Activated T-helper 2 cell treated with anti-CD3 and anti-CD28 coated beads, Interferon-gamma antibody, Interleukin-2, Interleukin-4, amounts not matched to agents 10 μg/mL and 5 μg/mL and 100 μg/mL, durations not matched to agents 14 hours and 24 hours and 36 hours (primary cell): Measurements from ENCODE around the gene UBAP2. TPM values are rescaled to one million over a fixed set of nuclear protein-coding genes. Genes with fewer than 3 reads are reported as not detected.
A peak's percentile ranks its signal among the peaks of the same experiment; 100 is the strongest.
"Not testable (repeated sequence)": the region's sequence is repeated elsewhere in the genome, so short reads cannot be mapped to it uniquely, and the experiment has no call there.

Experiments
- DNase-seq: peaks from one replicate; pipeline ENCODE4 v3.0.0; 2021; ENCODE audit warnings: low spot score
- H3K27ac Mint-ChIP-seq: one replicate; pipeline ENCODE4 v1.8.0; 2021; ENCODE audit warnings: mixed read lengths
- H3K27me3 Mint-ChIP-seq: one replicate; pipeline ENCODE4 v1.8.0; 2021; ENCODE audit warnings: low read depth, mixed read lengths
- H3K36me3 Mint-ChIP-seq: one replicate; pipeline ENCODE4 v1.8.0; 2021; ENCODE audit warnings: low read depth, mixed read lengths
- H3K4me1 Mint-ChIP-seq: one replicate; pipeline ENCODE4 v1.8.0; 2021; ENCODE audit warnings: low read depth, mixed read lengths
- H3K4me3 Mint-ChIP-seq: one replicate; pipeline ENCODE4 v1.8.0; 2021; ENCODE audit warnings: low read depth, mild to moderate bottlenecking, moderate library complexity, mixed read lengths
- H3K9me3 Mint-ChIP-seq: one replicate; pipeline ENCODE4 v1.8.0; 2021; ENCODE audit warnings: mixed read lengths
- intact Hi-C: fragments of 100-400 bp; cut with micrococcal nuclease; formaldehyde crosslinking; loops from one replicate; pipeline ENCODE4 v1.15.1; 2023
- total RNA-seq: library from RNA; stranded (reverse); gene quantifications from 2 replicates; pipeline ENCODE4 v1.2.3, GENCODE V29; 2022

Gene UBAP2
- total RNA-seq, 1 donor from 2014 or later, result 52.8 TPM

GRCh38 chr9:34042074-34042473 lies 6.6 kb downstream of the UBAP2 start:
- H3K9me3 Mint-ChIP-seq, H3K27ac Mint-ChIP-seq, H3K4me3 Mint-ChIP-seq, DNase-seq, intact Hi-C loops, H3K27me3 Mint-ChIP-seq: not testable (repeated sequence)
- H3K36me3 Mint-ChIP-seq, result peaks cover 40% of the 10 kb centered on the region
- peaks cover 13% of the 10 kb centered on the region for H3K4me1 Mint-ChIP-seq

DNA sequence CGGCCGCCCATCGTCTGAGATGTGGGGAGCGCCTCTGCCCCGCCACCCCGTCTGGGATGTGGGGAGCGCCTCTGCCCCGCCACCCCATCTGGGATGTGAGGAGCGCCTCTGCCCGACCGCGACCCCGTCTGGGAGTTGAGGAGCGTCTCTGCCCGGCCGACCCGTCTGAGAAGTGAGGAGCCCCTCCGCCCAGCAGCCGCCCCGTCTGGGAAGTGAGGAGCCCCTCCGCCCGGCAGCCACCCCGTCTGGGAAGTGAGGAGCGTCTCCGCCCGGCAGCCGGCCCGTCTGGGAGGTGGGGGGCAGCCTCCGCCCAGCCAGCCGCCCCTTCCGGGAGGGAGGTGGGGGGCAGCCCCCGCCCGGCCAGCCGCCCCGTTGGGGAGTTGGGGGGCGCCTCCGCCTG lies 9.8 kb downstream of the UBAP2 start:
- H3K4me3 Mint-ChIP-seq, intact Hi-C loops, H3K27ac Mint-ChIP-seq, DNase-seq, H3K27me3 Mint-ChIP-seq, H3K9me3 Mint-ChIP-seq: not testable (repeated sequence)
- Mint-ChIP-seq H3K36me3 (peaks cover 41% of the 10 kb centered on the region), H3K4me1 (peaks cover 12% of the 10 kb centered on the region)

GRCh38 chr9:34037626-34038025 lies 11.1 kb downstream of the UBAP2 start:
- Mint-ChIP-seq H3K36me3 (peaks cover 43% of the 10 kb centered on the region), H3K27ac (no peak overlapping the region), H3K4me1 (peaks cover 12% of the 10 kb centered on the region), H3K4me3 (no peak overlapping the region), H3K27me3 (no peaks in the 10 kb centered on the region), H3K9me3 (no peaks in the 10 kb centered on the region)
- no peak for DNase-seq
- intact Hi-C loops, result no loop called here

GRCh38 chr9:34036625-34037024 lies 12.1 kb downstream of the UBAP2 start:
- no peak overlapping the region for H3K27ac Mint-ChIP-seq
- H3K4me1 Mint-ChIP-seq, result peaks cover 12% of the 10 kb centered on the region
- no peak overlapping the region for H3K4me3 Mint-ChIP-seq
- no peak for DNase-seq
- intact Hi-C loops, result no loop called here
- peaks cover 40% of the 10 kb centered on the region for H3K36me3 Mint-ChIP-seq
- H3K27me3 Mint-ChIP-seq, result no peaks in the 10 kb centered on the region
- H3K9me3 Mint-ChIP-seq, result no peaks in the 10 kb centered on the region

DNA sequence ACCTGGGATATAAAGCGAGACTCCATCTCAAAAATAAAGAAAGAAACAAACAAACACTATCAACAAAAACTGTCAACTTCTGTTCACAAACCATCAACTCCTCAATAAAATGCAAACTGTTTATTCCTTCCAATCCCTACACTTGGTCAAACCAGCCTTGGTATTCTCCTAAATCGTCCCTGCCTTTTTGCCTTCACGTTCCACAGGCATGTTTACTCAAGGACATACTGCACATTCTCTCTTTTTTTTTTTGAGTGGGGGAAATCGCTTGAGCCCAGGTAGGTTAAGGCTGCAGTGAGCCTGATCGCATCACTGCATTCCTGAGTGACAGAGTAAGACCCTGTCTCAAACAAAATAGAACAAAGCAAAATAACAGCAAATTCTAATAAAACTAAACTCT lies 13.0 kb downstream of the UBAP2 start:
- Mint-ChIP-seq H3K27me3 (no peaks in the 10 kb centered on the region), H3K4me3 (no peak overlapping the region), H3K36me3 (peaks cover 43% of the 10 kb centered on the region), H3K9me3 (no peaks in the 10 kb centered on the region), H3K4me1 (peaks cover 12% of the 10 kb centered on the region), H3K27ac (no peak overlapping the region)
- intact Hi-C loops, result no loop called here
- DNase-seq, result no peak

GRCh38 chr9:34034698-34035065 lies 14.0 kb downstream of the UBAP2 start:
- Mint-ChIP-seq H3K27me3 (no peaks in the 10 kb centered on the region), H3K36me3 (peaks cover 40% of the 10 kb centered on the region), H3K9me3 (no peaks in the 10 kb centered on the region), H3K4me3 (no peak overlapping the region), H3K4me1 (peaks cover 12% of the 10 kb centered on the region), H3K27ac (peak overlapping the region; percentile 58)
- intact Hi-C loops, result no loop called here
- DNase-seq, result no peak

- Mint-ChIP-seq H3K4me1 (peaks cover 12% of the 10 kb centered on the region), H3K36me3 (peaks cover 36% of the 10 kb centered on the region), H3K27me3 (no peaks in the 10 kb centered on the region), H3K9me3 (no peaks in the 10 kb centered on the region), H3K4me3 (no peak overlapping the region), H3K27ac (no peak overlapping the region)
- no peak for DNase-seq
- intact Hi-C loops, result no loop called here
These were observed 16.1 kb downstream of the UBAP2 start for GRCh38 chr9:34032631-34033030.

DNA sequence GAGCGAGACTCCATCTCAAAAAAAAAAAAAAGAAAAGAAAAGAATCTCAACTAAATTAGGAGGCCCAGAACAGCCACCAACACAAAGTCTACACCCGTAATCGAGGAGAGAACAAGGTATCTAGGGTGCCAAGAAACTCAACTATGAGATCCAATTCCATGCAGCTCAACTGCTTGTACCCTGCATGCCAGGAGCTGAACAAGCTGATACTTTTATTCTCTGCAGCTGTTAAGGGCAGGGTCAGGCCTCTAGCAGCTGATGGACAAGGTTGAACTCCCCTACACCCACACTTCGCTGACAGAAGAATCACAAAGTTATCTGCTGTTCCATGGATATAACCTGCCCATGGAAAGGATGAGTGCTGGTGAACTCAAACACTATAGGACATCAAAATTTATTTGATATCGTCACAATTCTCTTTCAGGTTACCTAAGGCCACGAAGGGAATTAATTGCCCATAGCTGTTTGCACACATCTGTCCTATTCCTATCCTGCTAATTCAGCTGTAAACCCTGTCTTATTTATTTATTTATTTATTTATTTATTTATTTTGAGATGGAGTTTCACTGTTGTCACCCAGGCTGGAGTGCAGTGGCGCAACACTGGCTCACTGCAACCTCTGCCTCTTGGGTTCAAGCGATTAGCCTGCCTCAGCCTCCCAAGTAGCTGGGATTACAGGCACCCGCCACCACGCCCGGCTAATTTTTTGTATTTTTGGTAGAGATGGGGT lies 20.7 kb downstream of the UBAP2 start:
- no peaks in the 10 kb centered on the region for H3K27me3 Mint-ChIP-seq
- DNase-seq, result no peak
- intact Hi-C loops, result no loop called here
- H3K4me3 Mint-ChIP-seq, result no peak overlapping the region
- H3K9me3 Mint-ChIP-seq, result no peaks in the 10 kb centered on the region
- H3K27ac Mint-ChIP-seq, result no peak overlapping the region
- H3K4me1 Mint-ChIP-seq, result peaks cover 11% of the 10 kb centered on the region
- H3K36me3 Mint-ChIP-seq, result peaks cover 23% of the 10 kb centered on the region

DNA sequence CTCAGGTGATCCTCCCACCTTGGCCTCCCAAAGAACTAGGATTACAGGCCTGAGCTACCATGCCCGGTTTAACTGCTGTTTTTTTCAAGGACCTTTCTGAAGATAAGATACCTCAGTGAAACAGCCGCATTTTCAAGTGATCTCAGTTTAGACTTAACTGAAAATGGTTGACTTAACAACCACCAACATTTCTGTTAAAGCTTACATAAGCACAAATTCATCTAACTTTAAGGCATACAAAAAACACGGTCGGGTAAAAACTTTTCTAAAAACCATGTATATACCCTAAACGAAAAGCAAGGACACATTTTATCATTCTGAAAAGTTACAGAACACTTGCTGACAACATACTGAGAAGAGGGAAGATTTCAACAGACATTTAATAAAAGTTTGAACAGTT lies 22.9 kb downstream of the UBAP2 start:
- peaks cover 10% of the 10 kb centered on the region for H3K36me3 Mint-ChIP-seq
- H3K4me1 Mint-ChIP-seq, result peaks cover 11% of the 10 kb centered on the region
- H3K27ac Mint-ChIP-seq, result no peak overlapping the region
- H3K4me3 Mint-ChIP-seq, result no peak overlapping the region
- intact Hi-C loops, result no loop called here
- no peaks in the 10 kb centered on the region for H3K9me3 Mint-ChIP-seq
- DNase-seq, result no peak
- no peaks in the 10 kb centered on the region for H3K27me3 Mint-ChIP-seq

GRCh38 chr9:34025062-34025461 lies 23.6 kb downstream of the UBAP2 start:
- Mint-ChIP-seq H3K27me3 (no peaks in the 10 kb centered on the region), H3K4me1 (peaks cover 11% of the 10 kb centered on the region), H3K36me3 (peaks cover 10% of the 10 kb centered on the region), H3K9me3 (no peaks in the 10 kb centered on the region), H3K4me3 (no peak overlapping the region), H3K27ac (peak overlapping the region; percentile 21)
- intact Hi-C loops, result no loop called here
- no peak for DNase-seq

DNA sequence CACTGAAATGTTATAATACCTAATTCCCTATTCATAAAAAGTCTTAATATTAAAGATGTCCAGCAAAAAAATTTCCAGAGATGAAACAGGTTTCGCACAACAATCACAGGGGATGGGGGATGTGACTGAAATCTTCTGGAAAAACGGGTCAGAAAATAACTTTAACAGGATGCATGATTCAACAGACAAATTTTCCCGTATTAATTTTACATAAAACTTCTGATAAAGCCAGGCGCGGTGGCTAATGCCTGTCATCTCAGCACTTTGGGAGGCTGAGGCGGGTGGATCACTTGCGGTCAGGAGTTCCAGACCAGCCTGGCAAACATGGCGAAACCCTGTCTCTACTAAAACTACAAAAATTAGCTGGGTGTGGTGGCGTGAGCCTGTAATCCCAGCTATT lies 24.2 kb downstream of the UBAP2 start:
- peaks cover 11% of the 10 kb centered on the region for H3K4me1 Mint-ChIP-seq
- DNase-seq, H3K9me3 Mint-ChIP-seq, H3K27me3 Mint-ChIP-seq, intact Hi-C loops, H3K27ac Mint-ChIP-seq, H3K4me3 Mint-ChIP-seq: not testable (repeated sequence)
- peaks cover 10% of the 10 kb centered on the region for H3K36me3 Mint-ChIP-seq

GRCh38 chr9:34016149-34016548 lies 32.5 kb downstream of the UBAP2 start:
- H3K36me3 Mint-ChIP-seq, result peaks cover 20% of the 10 kb centered on the region
- H3K27me3 Mint-ChIP-seq, result no peaks in the 10 kb centered on the region
- H3K4me1 Mint-ChIP-seq, result no peaks in the 10 kb centered on the region
- H3K9me3 Mint-ChIP-seq, result no peaks in the 10 kb centered on the region
- H3K27ac Mint-ChIP-seq, result no peak overlapping the region
- no peak for DNase-seq
- no peak overlapping the region for H3K4me3 Mint-ChIP-seq
- intact Hi-C loops, result no loop called here

- no peaks in the 10 kb centered on the region for H3K27me3 Mint-ChIP-seq
- DNase-seq, result no peak
These were observed 37.7 kb downstream of the UBAP2 start for GRCh38 chr9:34010979-34011378.

DNA sequence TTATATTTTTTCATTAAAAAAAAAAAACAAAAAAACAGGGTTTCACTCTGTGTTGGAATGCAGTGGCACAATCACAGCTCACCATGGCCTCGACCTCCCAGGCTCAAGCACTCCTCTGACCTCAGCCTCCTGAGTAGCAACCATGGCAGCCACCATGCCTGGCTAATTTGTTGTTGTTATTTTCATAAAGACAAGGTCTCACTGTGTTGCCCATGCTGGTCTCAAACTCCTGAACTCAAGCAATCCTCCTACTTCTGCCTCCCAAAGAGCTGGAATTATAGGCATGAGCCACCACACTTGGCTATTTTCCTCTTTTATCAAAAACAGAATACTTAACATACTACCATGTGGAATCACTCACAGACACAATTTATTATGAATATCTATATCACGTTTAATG lies 46.7 kb downstream of the UBAP2 start:
- no peak overlapping the region for H3K4me3 Mint-ChIP-seq
- DNase-seq, result no peak
- intact Hi-C loops, result no loop called here
- H3K27ac Mint-ChIP-seq, result no peak overlapping the region
- peaks cover 3% of the 10 kb centered on the region for H3K4me1 Mint-ChIP-seq
- peaks cover 43% of the 10 kb centered on the region for H3K36me3 Mint-ChIP-seq
- no peaks in the 10 kb centered on the region for H3K27me3 Mint-ChIP-seq
- no peaks in the 10 kb centered on the region for H3K9me3 Mint-ChIP-seq

More at GRCh38 chr9:34010979-34011378, 37.7 kb downstream of the UBAP2 start:
- Mint-ChIP-seq H3K9me3 (no peaks in the 10 kb centered on the region), H3K36me3 (peaks cover 33% of the 10 kb centered on the region), H3K4me1 (no peaks in the 10 kb centered on the region), H3K27ac (no peak overlapping the region), H3K4me3 (no peak overlapping the region)
- intact Hi-C loops, result loop anchor here (5.0 kb wide), 1 partner anchor 61 kb away; no protein-coding TSS in a partner anchor
